Liver (tissue), 9 donors: Measurements from ENCODE around the gene CNGA4. TPM values are rescaled to one million over a fixed set of nuclear protein-coding genes. Genes with fewer than 3 reads are reported as not detected.

ENCODE experiments used
- DNase-seq: peaks from one replicate; pipeline ENCODE4 v3.0.0-alpha.2; 2017; ENCODE audit warnings: low spot score
- H3K27ac ChIP-seq, 2 donors: one replicate each; pipeline ENCODE4 v1.7.0; 2013; ENCODE audit warnings: inconsistent platforms in 2 of 2, low read length in 2 of 2, control low read depth in 1 of 2, low read depth in 1 of 2, mild to moderate bottlenecking in 1 of 2
- H3K27me3 ChIP-seq, 4 donors: one replicate each; pipeline versions ENCODE4 v1.6.1 to v1.7.0; 2013; ENCODE audit warnings: low read length in 3 of 4, inconsistent platforms in 1 of 4, mild to moderate bottlenecking in 1 of 4, moderate library complexity in 1 of 4; ENCODE audit not compliant: control insufficient read depth in 4 of 4, insufficient read depth in 4 of 4
- H3K36me3 ChIP-seq, 4 donors: one replicate each; pipeline versions ENCODE4 v1.6.1 to v1.7.0; 2013; ENCODE audit warnings: low read length in 3 of 4, mild to moderate bottlenecking in 3 of 4, low read depth in 1 of 4, moderate library complexity in 1 of 4; ENCODE audit not compliant: control insufficient read depth in 4 of 4, insufficient read depth in 3 of 4
- H3K4me1 ChIP-seq, 4 donors: one replicate each; pipeline versions ENCODE4 v1.6.1 to v1.7.0; 2013; ENCODE audit warnings: low read length in 3 of 4, mild to moderate bottlenecking in 3 of 4, moderate library complexity in 1 of 4; ENCODE audit not compliant: control insufficient read depth in 4 of 4, insufficient read depth in 4 of 4
- H3K4me3 ChIP-seq, 3 donors: one replicate each; pipeline versions ENCODE4 v1.6.1 to v1.7.0; 2013; ENCODE audit warnings: low read length in 3 of 3, control low read depth in 1 of 3, low read depth in 1 of 3, mild to moderate bottlenecking in 1 of 3
- H3K9ac ChIP-seq, 2 donors: one replicate each; pipeline ENCODE4 v1.7.0; 2013; ENCODE audit warnings: low read length in 2 of 2, mild to moderate bottlenecking in 2 of 2, moderate library complexity in 2 of 2, control low read depth in 1 of 2, low read depth in 1 of 2
- H3K9me3 ChIP-seq, 4 donors: one replicate each; pipeline versions ENCODE4 v1.6.1 to v1.7.0; 2013; ENCODE audit warnings: low read length in 3 of 4; ENCODE audit not compliant: control insufficient read depth in 4 of 4
- ATF3 ChIP-seq: IDR thresholded peaks from 2 replicates; pipeline ENCODE4 v1.6.1; 2016; ENCODE audit warnings: antibody characterized with exemption
- CTCF ChIP-seq: fragments of 150-350 bp; IDR thresholded peaks from 2 replicates; pipeline ENCODE4 v1.5.1; 2017; ENCODE audit warnings: improper control_type of control experiment, low read depth, low read length; ENCODE audit not compliant: missing input control
- EGR1 ChIP-seq, 2 donors: IDR thresholded peaks; 2 replicates each; pipeline ENCODE4 v1.6.1; 2016 to 2018; ENCODE audit warnings: antibody characterized with exemption in 2 of 2, low read depth in 2 of 2
- FOXA1 ChIP-seq: IDR thresholded peaks from 2 replicates; pipeline ENCODE4 v1.6.1; 2016; ENCODE audit warnings: antibody characterized with exemption
- FOXA2 ChIP-seq: IDR thresholded peaks from 2 replicates; pipeline ENCODE4 v1.6.1; 2016; ENCODE audit warnings: antibody characterized with exemption
- HNF4A ChIP-seq, 2 donors: conservative IDR thresholded peaks; 2 replicates each; pipeline ENCODE4 v1.6.1; 2016; ENCODE audit warnings: antibody characterized with exemption in 2 of 2, mild to moderate bottlenecking in 2 of 2
- HNF4G ChIP-seq: IDR thresholded peaks from 2 replicates; pipeline ENCODE4 v1.6.1; 2016; ENCODE audit warnings: antibody characterized with exemption
- JUND ChIP-seq, 2 donors: IDR thresholded peaks; 2 replicates each; pipeline ENCODE4 v1.6.1; 2016; ENCODE audit warnings: antibody characterized with exemption in 2 of 2
- NR2F2 ChIP-seq: IDR thresholded peaks from 2 replicates; pipeline ENCODE4 v1.6.1; 2016; ENCODE audit warnings: antibody characterized with exemption
- TAF1 ChIP-seq: conservative IDR thresholded peaks from 2 replicates; pipeline ENCODE4 v1.6.1; 2016; ENCODE audit warnings: antibody characterized with exemption, mild to moderate bottlenecking
- YY1 ChIP-seq: IDR thresholded peaks from 2 replicates; pipeline ENCODE4 v1.6.1; 2016; ENCODE audit warnings: antibody characterized with exemption, mild to moderate bottlenecking
- whole genome bisulfite sequencing: extraction: QIAGEN DNeasy Blood & Tissue Kit; methylation state at CpG from one replicate; pipeline ENCODE4 v1.1.7; 2013; 5-methylcytosine and 5-hydroxymethylcytosine counted together
- polyA plus RNA-seq, 2 donors: library from polyadenylated mRNA; stranded (reverse) in 1 of 2; unstranded in 1 of 2; fragments of 200-250 nt in 1 of 2; fragments of >200 nt in 1 of 2; fragmentation: Nextera tagmentation in 1 of 2; extraction: Ambion mirVana in 1 of 2; gene quantifications; one replicate each; pipeline versions ENCODE4 v1.2.1 to v1.2.3, GENCODE V29; 2013 to 2015
- total RNA-seq, 2 donors: library from RNA; depleted of rRNA; stranded (reverse); fragments of >200 nt; gene quantifications; one replicate each; pipeline ENCODE4 v1.2.3, GENCODE V29; 2014
- TF ChIP-seq, protein P1 (sequence below): IDR thresholded peaks from 2 replicates; pipeline ENCODE4 v1.6.1; 2016; ENCODE audit warnings: antibody characterized with exemption
- TF ChIP-seq, protein P2 (sequence below): IDR thresholded peaks from 2 replicates; pipeline ENCODE4 v1.6.1; 2016; ENCODE audit warnings: antibody characterized with exemption, mild to moderate bottlenecking
- donor health status: healthy.
- donor health status: healthy.
- donor health status: healthy.
- donor health status: healthy.
- donor health status: healthy.

CNGA4 gene
- total and polyA plus RNA-seq, 4 donors = 0.09 TPM; not detected in 3

DNA sequence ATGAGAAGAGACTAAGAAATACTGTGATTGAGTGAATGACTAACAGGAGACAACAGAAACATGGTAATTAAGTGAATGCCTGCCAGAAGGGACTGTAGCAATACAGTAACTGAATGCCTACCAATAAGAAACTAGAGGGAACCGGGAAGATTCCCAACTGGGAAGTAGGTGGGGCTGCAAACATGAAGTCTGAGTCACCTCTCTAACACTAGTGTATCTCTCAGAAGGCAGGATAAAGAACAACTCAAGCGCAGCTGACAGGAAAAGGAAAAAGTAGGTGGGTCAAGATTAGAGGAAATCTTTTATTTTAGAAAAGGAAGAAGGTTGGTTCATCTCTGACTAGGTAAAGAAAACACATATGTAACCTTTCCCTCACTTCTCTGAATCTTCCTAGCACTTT, 19.5 kb upstream of the CNGA4 start:
- TF ChIP-seq HNF4G = no peak
- no peak for TF ChIP-seq CTCF
- TF ChIP-seq, protein P1, sequence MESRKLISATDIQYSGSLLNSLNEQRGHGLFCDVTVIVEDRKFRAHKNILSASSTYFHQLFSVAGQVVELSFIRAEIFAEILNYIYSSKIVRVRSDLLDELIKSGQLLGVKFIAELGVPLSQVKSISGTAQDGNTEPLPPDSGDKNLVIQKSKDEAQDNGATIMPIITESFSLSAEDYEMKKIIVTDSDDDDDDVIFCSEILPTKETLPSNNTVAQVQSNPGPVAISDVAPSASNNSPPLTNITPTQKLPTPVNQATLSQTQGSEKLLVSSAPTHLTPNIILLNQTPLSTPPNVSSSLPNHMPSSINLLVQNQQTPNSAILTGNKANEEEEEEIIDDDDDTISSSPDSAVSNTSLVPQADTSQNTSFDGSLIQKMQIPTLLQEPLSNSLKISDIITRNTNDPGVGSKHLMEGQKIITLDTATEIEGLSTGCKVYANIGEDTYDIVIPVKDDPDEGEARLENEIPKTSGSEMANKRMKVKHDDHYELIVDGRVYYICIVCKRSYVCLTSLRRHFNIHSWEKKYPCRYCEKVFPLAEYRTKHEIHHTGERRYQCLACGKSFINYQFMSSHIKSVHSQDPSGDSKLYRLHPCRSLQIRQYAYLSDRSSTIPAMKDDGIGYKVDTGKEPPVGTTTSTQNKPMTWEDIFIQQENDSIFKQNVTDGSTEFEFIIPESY = no peak
- no peak for TF ChIP-seq ATF3
- TF ChIP-seq HNF4A (conservative IDR thresholded peaks at IDR 0.05) = no peak
- no peak for TF ChIP-seq EGR1 (IDR thresholded peaks at IDR 0.05; ENCODE audit: low read depth in 2 of 2)
- TF ChIP-seq, protein P2, sequence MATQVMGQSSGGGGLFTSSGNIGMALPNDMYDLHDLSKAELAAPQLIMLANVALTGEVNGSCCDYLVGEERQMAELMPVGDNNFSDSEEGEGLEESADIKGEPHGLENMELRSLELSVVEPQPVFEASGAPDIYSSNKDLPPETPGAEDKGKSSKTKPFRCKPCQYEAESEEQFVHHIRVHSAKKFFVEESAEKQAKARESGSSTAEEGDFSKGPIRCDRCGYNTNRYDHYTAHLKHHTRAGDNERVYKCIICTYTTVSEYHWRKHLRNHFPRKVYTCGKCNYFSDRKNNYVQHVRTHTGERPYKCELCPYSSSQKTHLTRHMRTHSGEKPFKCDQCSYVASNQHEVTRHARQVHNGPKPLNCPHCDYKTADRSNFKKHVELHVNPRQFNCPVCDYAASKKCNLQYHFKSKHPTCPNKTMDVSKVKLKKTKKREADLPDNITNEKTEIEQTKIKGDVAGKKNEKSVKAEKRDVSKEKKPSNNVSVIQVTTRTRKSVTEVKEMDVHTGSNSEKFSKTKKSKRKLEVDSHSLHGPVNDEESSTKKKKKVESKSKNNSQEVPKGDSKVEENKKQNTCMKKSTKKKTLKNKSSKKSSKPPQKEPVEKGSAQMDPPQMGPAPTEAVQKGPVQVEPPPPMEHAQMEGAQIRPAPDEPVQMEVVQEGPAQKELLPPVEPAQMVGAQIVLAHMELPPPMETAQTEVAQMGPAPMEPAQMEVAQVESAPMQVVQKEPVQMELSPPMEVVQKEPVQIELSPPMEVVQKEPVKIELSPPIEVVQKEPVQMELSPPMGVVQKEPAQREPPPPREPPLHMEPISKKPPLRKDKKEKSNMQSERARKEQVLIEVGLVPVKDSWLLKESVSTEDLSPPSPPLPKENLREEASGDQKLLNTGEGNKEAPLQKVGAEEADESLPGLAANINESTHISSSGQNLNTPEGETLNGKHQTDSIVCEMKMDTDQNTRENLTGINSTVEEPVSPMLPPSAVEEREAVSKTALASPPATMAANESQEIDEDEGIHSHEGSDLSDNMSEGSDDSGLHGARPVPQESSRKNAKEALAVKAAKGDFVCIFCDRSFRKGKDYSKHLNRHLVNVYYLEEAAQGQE = no peak
- no peak for TF ChIP-seq FOXA1
- no peak for TF ChIP-seq NR2F2
- no peak for TF ChIP-seq TAF1
- no peaks in the 10 kb centered on the region for H3K27me3 ChIP-seq
- no peak overlapping the region for H3K4me3 ChIP-seq
- DNase-seq = no peak
- H3K9ac ChIP-seq = no peak overlapping the region
- H3K4me1 ChIP-seq = no peaks in the 10 kb centered on the region
- H3K9me3 ChIP-seq = no peaks in the 10 kb centered on the region
- WGBS = 70% methylated on average over 2 of the region's 2 CpGs
- peaks cover 18 to 94% (median 71%) of the 10 kb centered on the region in 4 donors for H3K36me3 ChIP-seq
- H3K27ac ChIP-seq = no peak overlapping the region

DNA sequence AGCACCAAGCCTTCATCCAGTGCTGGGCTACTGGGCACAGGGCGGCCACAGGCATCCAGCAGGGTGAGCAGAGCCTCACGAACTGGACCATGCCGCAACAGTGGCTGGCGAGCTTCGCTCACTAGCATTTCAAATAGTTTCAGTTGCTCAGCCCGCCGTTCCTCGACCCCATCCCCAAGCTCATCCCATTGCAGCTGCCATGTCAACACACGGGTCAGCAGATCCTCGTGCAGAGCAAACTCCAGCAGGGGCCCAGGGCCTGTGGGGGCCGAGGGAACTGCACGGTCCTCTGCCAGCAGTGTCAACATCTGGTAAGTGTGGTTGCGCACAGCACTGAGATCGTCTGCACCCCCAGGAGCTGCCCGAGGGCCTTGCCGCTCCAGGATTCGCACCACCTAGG, 15.0 kb upstream of the CNGA4 start:
- Histone ChIP-seq H3K4me1 (peaks cover 4 to 18% (median 8%) of the 10 kb centered on the region in 4 donors), H3K27ac (no peak overlapping the region)
- TF ChIP-seq, protein P2 = no peak
- TF ChIP-seq EGR1 (IDR thresholded peaks at IDR 0.05; ENCODE audit: low read depth in 2 of 2) (no peak), YY1 (no peak), FOXA2 (no peak), JUND (IDR thresholded peaks at IDR 0.05) (no peak), CTCF (no peak), NR2F2 (no peak), ATF3 (no peak)

More for the DNA sequence above, 15.0 kb upstream of the CNGA4 start:
- no peak for DNase-seq
- no peaks in the 10 kb centered on the region for H3K27me3 ChIP-seq
- no peak overlapping the region for H3K4me3 ChIP-seq
- WGBS = 96% methylated on average over 17 of the region's 17 CpGs
- no peak overlapping the region for H3K9ac ChIP-seq
- peaks cover 8 to 52% (median 40%) of the 10 kb centered on the region in 4 donors for H3K36me3 ChIP-seq
- no peaks in the 10 kb centered on the region for H3K9me3 ChIP-seq
